T47D (cell line): ENCODE data around the gene N4BP2L1.

Experiments
- DNase-seq, 2 experiments: peaks; one replicate each; pipeline versions ENCODE4 v3.0.0 to v3.0.0-alpha.2; 2011 to 2012; ENCODE audit warnings: low read depth in 1 of 2, low spot score in 1 of 2
- JUND ChIP-seq: IDR thresholded peaks from 2 replicates; pipeline ENCODE4 v1.6.1; 2012; ENCODE audit warnings: low read depth
- in situ Hi-C: cut with HindIII; loops from 2 replicates; pipeline ENCODE4 v1.10.0; 2016; ENCODE audit warnings: low sequenced_read_pairs, low pct_unique_long_range_greater_than_20kb

N4BP2L1 gene

DNA sequence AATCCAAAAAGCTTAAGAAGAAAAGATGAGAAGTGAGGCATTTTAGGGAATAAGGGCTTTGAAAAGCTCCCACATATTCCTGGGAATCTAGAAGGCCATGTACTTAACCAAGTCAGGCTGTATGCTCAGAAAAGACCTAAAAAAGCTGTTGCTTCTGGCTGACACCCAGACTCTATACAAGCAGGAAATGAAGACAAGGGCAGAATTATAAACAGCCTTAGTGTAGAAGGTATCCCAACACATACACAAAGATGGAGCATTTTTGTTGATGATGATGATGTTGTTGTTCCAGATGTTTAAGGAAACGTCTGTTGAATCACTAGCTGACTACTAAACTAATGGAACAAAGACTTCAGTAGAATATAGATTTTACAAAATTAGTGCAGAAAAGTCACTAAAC, 26.1 kb upstream of the N4BP2L1 start:
- in situ Hi-C loops, result no loop called here
- no peak for TF ChIP-seq JUND

DNA sequence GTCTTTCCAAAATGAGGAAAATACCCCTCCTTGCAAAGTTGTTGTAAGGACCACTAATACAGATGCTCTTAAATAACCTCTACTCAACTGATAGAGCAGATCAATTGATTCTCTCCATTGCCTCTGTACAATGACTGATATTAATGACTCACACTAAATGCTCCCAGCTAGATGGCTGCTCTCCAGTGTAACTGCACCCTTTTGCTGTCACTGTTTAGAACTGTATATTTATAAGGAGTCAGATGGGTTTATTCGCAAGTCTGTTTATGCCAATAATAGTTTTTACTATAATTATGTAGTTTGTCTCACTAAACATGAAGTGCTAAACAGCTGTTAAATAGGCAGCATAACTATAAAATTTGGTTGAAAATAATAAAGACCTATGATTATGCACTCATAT, 21.0 kb upstream of the N4BP2L1 start:
- DNase-seq, result no peak
- in situ Hi-C loops, result no loop called here
- no peak for TF ChIP-seq JUND

More for the DNA sequence above, 26.1 kb upstream of the N4BP2L1 start:
- DNase-seq, result no peak

DNA sequence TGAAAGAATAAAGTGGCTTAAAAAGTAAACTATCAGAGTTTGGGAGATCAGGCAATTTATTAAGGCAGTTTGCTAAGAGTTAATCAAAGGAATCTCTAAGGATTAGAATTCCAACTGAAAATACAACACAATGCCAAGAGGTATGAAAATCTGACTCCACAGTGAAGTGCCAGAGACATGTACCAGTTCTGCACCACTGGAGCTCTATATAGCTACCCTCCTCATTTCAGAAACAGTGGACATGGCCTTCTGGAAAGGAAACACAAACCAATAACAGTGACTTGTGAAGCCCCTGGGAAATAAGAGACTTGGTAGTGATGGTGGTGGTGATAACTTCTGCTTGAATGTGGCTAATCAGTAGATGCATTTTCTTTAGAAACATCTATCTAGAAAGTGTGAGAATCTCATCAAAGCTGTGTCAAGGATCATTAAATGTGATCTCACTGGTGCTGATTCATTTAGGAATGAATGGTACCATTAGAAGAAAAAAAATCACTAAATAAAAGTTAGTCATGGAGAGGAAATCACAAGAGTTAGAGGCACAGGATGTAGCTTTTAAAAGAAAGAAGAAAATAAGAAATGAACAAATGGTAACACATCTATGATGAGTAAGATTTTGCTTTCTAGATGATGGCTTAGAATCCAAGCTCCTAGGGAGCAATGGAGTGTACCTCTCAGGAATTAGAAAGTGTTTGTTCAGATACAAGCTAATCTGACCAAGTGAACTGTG, 20.1 kb upstream of the N4BP2L1 start:
- in situ Hi-C loops, result no loop called here
- no peak for TF ChIP-seq JUND
- DNase-seq, result no peak

- in situ Hi-C loops, result no loop called here
- TF ChIP-seq JUND, result no peak
Measured at GRCh38 chr13:32446773-32447465, 19.0 kb upstream of the N4BP2L1 start.

DNA sequence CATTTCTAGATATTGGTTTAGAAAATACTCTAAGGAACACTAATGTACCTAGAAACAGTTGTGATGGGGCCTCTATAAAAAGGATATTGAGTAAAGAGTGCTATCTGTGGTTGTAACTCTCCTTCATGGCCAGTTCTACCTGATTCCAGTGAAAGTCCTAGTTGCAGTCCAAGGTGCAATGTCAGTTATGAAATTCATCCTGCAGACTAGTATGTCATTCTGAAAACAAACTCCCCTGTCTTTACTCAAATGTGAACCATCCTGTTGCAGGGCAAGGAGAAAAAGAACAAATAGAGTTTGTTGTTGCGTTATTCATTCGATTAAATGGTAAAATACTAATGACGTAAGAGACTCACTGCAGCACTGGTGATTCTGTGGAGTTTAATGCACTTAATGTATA, 18.3 kb upstream of the N4BP2L1 start:
- in situ Hi-C loops, result no loop called here
- no peak for DNase-seq
- TF ChIP-seq JUND, result no peak

More at GRCh38 chr13:32446773-32447465, 19.0 kb upstream of the N4BP2L1 start:
- no peak for DNase-seq

- DNase-seq, result no peak
- in situ Hi-C loops, result no loop called here
- TF ChIP-seq JUND, result no peak
Measured at GRCh38 chr13:32445461-32445860, 17.5 kb upstream of the N4BP2L1 start.

DNA sequence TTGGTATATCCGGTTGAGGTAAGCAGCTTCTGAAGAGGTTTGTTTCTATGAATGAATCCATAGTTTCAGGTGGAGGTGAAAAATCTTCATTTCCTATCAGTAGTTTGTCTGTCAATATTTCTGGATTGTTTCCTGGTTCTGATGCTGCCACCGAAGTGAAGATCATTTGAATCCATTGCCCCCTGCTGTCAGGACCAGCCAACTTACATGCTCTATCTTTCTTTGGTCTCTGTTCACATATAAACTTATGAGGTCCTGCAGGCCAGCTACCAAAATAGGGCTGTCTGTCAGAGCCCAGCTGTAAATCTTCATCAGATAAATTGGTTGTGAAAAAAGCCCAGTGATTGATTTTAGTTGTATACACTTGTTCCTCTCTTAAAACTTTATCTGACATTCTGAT, 15.2 kb upstream of the N4BP2L1 start:
- in situ Hi-C loops, result no loop called here
- peak in 1 of 2 experiments; percentile 30 for DNase-seq

DNA sequence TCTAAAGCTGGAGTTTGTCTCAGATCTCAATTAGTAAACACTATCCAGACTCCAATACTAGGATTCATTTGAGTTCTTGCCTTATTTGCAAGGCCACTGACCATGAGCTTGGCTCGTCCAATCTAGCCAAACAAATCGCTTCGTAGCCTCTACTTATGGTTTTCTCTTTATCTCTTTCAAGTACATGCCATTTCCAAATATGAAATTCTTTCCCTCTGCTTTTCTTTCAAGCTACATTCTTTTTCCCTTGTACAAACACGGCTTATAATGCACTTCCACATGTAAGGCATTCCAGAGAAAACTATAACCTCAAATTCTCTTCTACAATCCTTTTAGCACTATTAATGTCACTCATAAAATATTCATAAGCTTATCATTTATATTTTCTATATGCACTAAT, 10.9 kb upstream of the N4BP2L1 start:
- in situ Hi-C loops, result no loop called here
- TF ChIP-seq JUND, result no peak
- DNase-seq, result no peak

More for the DNA sequence above, 15.2 kb upstream of the N4BP2L1 start:
- TF ChIP-seq JUND, result no peak

DNA sequence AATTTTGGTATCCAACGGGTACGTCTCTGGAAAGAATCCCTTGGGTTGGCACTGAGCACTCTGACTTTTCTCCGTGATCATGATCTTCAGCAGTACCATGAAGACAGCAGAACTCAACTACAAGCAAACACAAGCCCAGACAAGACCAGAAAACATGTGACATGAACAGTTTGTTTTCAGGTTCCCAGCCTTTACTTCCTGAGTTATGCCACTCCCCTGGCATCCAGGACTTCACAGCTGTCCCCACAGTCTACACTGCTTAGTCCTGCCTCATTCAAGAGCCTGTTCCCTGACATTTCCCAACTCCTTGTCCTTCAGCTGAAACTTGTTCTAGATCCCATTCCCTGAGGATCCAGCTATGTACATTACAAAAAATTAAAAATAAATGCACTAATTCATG, 4.9 kb upstream of the N4BP2L1 start:
- TF ChIP-seq JUND, result no peak
- peak in 1 of 2 experiments; percentile 2 for DNase-seq
- in situ Hi-C loops, result no loop called here

DNA sequence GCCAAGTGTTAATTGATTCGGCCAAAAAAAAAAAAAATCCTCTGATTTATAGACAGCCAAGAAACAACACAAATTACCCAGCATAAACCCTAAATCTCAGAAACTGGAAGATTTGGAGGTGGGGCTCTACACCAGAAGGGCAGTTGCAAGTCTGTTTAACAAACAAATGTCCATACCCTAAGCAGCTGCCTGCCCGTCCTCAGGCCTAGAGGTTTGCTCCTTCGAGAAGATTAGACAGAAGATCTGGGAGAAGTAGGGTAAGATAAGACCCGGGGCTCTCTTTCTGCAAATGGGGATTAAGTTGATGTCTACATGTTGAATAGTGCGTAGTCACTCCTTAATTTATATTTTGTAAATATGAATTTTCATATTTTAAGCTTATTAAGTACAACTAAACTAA, 3.4 kb upstream of the N4BP2L1 start:
- TF ChIP-seq JUND, result no peak
- DNase-seq, result no peak
- in situ Hi-C loops, result no loop called here

GRCh38 chr13:32430018-32430747, 2.3 kb upstream of the N4BP2L1 start:
- no peak for TF ChIP-seq JUND
- in situ Hi-C loops, result no loop called here
- DNase-seq, result no peak

GRCh38 chr13:32429433-32429909, 1.5 kb upstream of the N4BP2L1 start:
- no peak for DNase-seq
- in situ Hi-C loops, result no loop called here
- TF ChIP-seq JUND, result no peak
